SK-N-SH treated with all-trans-retinoic acid at 6 μM for 48 hours (cell line): ENCODE data around the gene IDH3G.
"Not testable (repeated sequence)": the region's sequence is repeated elsewhere in the genome, so short reads cannot be mapped to it uniquely, and the experiment has no call there.

Experiments
- ATAC-seq: fragments of 200-7000 bp; cut with Tn5 transposase; 3 replicates; pipeline ENCODE4 v1.9.1; 2020; ENCODE audit warnings: mild to moderate bottlenecking, moderate library complexity
- CSDC2 ChIP-seq: fragments of 250-450 bp; sonication (Bioruptor Pico); IDR thresholded peaks from 2 replicates; pipeline ENCODE4 v1.5.0; 2020; ENCODE audit warnings: mild to moderate bottlenecking, moderate library complexity
- GLIS3 ChIP-seq: fragments of 250-450 bp; sonication (Bioruptor Pico); IDR thresholded peaks from 2 replicates; pipeline ENCODE4 v1.5.0; 2020; ENCODE audit warnings: mild to moderate bottlenecking, moderate library complexity
- OSR1 ChIP-seq: fragments of 250-450 bp; sonication (Bioruptor Pico); IDR thresholded peaks from 2 replicates; pipeline ENCODE4 v1.8.0; 2022; ENCODE audit warnings: moderate library complexity, mild to moderate bottlenecking, inconsistent platforms
- PPARA ChIP-seq: fragments of 250-450 bp; sonication (Bioruptor Pico); IDR thresholded peaks from 2 replicates; pipeline ENCODE4 v1.5.0; 2020; ENCODE audit warnings: mild to moderate bottlenecking, borderline replicate concordance
- SNAI2 ChIP-seq: fragments of 250-450 bp; sonication (Bioruptor Pico); IDR thresholded peaks from 2 replicates; pipeline ENCODE4 v1.5.0; 2020; ENCODE audit warnings: mild to moderate bottlenecking, moderate library complexity
- TCF4 ChIP-seq: fragments of 250-450 bp; sonication (Bioruptor Pico); IDR thresholded peaks from 2 replicates; pipeline ENCODE4 v1.8.0; 2021; ENCODE audit warnings: mild to moderate bottlenecking, moderate library complexity, borderline replicate concordance
- ZC3H10 ChIP-seq: fragments of 250-450 bp; sonication (Bioruptor Pico); IDR thresholded peaks from 2 replicates; pipeline ENCODE4 v1.5.1; 2021; ENCODE audit warnings: mild to moderate bottlenecking, moderate library complexity
- ZFP30 ChIP-seq: fragments of 450-650 bp; formaldehyde crosslinking; IDR thresholded peaks from 2 replicates; pipeline ENCODE4 v1.5.0; 2022; ENCODE audit warnings: mild to moderate bottlenecking, moderate library complexity
- ZNF565 ChIP-seq: fragments of 450-650 bp; formaldehyde crosslinking; conservative IDR thresholded peaks from 2 replicates; pipeline ENCODE4 v1.5.0; 2020; ENCODE audit warnings: low read depth, mild to moderate bottlenecking, moderate library complexity
- ZNF70 ChIP-seq: fragments of 450-650 bp; formaldehyde crosslinking; IDR thresholded peaks from 2 replicates; pipeline ENCODE4 v1.5.0; 2020; ENCODE audit warnings: mild to moderate bottlenecking, moderate library complexity
- TF ChIP-seq, protein P1 (sequence below): fragments of 250-450 bp; sonication (Bioruptor Pico); IDR thresholded peaks from 2 replicates; pipeline ENCODE4 v1.8.0; 2020; ENCODE audit warnings: mild to moderate bottlenecking, moderate library complexity, borderline replicate concordance
- TF ChIP-seq, protein P2 (sequence below): fragments of 250-450 bp; sonication (Bioruptor Pico); IDR thresholded peaks from 2 replicates; pipeline ENCODE4 v1.5.1; 2021; ENCODE audit warnings: mild to moderate bottlenecking, moderate library complexity
- TF ChIP-seq, protein P3 (sequence below): fragments of 250-450 bp; sonication (Bioruptor Pico); IDR thresholded peaks from 2 replicates; pipeline ENCODE4 v1.5.1; 2020; ENCODE audit warnings: low read depth, mild to moderate bottlenecking, moderate library complexity
- TF ChIP-seq, protein P4 (sequence below): fragments of 250-450 bp; sonication (Bioruptor Pico); IDR thresholded peaks from 2 replicates; pipeline ENCODE4 v1.5.0; 2020; ENCODE audit warnings: mild to moderate bottlenecking, moderate library complexity
- TF ChIP-seq, protein P5 (sequence below): fragments of 250-450 bp; sonication (Bioruptor Pico); IDR thresholded peaks from 2 replicates; pipeline ENCODE4 v1.8.0; 2021; ENCODE audit warnings: low read depth, mild to moderate bottlenecking, moderate library complexity, borderline replicate concordance

The IDH3G gene

DNA sequence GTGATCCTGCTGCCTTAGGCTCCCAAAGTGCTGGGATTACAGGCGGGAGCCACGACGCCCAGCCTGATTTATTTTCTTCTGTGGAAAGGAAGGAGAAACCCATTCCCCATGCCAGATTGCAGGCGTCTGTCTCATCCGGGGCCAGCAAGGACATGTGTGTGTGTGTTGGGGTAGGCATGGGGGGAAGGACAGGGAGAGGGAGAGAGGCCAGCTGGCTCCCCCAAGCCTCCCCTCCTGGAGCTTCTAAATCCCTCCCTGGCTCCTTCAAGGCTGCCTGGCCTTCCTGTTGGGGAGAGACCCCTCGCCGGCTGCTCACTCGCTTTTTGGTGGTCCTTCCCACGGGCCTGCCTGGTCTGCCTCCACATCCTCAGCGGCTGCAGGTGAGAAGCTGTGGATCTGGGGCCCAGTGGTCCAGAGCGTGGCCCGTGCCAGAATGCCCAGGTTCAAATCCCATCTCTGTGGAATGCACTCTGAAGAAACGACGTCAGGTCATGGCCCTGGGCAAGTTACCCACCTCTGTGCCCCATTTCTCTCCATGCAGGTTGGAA is 31.5 kb downstream of the IDH3G start (continued):
- TF ChIP-seq, protein P1, sequence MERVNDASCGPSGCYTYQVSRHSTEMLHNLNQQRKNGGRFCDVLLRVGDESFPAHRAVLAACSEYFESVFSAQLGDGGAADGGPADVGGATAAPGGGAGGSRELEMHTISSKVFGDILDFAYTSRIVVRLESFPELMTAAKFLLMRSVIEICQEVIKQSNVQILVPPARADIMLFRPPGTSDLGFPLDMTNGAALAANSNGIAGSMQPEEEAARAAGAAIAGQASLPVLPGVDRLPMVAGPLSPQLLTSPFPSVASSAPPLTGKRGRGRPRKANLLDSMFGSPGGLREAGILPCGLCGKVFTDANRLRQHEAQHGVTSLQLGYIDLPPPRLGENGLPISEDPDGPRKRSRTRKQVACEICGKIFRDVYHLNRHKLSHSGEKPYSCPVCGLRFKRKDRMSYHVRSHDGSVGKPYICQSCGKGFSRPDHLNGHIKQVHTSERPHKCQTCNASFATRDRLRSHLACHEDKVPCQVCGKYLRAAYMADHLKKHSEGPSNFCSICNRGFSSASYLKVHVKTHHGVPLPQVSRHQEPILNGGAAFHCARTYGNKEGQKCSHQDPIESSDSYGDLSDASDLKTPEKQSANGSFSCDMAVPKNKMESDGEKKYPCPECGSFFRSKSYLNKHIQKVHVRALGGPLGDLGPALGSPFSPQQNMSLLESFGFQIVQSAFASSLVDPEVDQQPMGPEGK (CRISPR knock-in tag) = no peak

DNA sequence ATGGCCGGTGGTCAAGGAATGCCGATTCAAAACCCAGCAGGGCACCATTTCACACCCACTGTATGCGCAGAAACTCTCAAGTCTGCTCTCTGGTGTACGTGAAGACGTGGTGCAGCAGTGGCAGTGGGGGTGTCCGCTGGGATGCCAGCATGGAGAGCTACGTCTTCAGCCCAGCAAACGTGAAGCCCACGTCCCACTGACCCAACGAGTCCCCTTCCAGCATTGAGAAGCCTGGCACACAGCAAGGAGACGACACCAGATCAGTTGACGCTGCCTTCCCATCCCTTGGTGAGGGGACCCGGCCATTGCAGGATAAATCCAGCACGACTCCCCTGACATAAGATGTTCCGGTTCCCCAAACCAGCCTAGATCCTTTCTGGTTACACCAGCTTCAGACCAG is 32.3 kb downstream of the IDH3G start:
- no peak for TF ChIP-seq TCF4
- no peak for TF ChIP-seq GLIS3 (CRISPR knock-in tag)
- no peak for TF ChIP-seq SNAI2 (CRISPR knock-in tag)
- TF ChIP-seq OSR1 = no peak
- TF ChIP-seq ZC3H10 (CRISPR knock-in tag) = no peak
- TF ChIP-seq PPARA (CRISPR knock-in tag) = no peak
- no peak for ATAC-seq

DNA sequence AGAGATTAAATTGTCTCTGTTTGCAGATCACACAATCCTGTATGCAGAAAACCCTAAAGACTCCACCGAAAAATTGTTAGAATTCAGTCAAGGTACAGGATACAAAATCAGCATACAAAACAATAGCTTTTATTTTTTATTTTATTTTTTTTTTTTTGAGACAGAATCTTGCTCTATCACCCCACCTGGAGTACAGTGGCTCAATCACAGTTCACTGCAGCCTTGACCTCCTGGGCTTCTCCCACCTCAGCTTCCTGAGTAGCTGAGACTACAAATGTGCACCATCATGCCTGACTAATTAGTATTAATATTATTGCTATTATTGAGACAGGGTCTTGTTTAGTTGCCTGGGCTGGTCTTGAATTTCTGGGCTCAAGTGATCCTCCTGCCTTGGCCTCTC is 39.0 kb downstream of the IDH3G start:
- TF ChIP-seq ZNF70 (CRISPR knock-in tag) = no peak
- TF ChIP-seq ZNF565 (CRISPR knock-in tag) = no peak
- TF ChIP-seq GLIS3 (CRISPR knock-in tag) = no peak
- no peak for TF ChIP-seq ZFP30
- no peak for TF ChIP-seq CSDC2 (CRISPR knock-in tag)
- TF ChIP-seq, protein P2, sequence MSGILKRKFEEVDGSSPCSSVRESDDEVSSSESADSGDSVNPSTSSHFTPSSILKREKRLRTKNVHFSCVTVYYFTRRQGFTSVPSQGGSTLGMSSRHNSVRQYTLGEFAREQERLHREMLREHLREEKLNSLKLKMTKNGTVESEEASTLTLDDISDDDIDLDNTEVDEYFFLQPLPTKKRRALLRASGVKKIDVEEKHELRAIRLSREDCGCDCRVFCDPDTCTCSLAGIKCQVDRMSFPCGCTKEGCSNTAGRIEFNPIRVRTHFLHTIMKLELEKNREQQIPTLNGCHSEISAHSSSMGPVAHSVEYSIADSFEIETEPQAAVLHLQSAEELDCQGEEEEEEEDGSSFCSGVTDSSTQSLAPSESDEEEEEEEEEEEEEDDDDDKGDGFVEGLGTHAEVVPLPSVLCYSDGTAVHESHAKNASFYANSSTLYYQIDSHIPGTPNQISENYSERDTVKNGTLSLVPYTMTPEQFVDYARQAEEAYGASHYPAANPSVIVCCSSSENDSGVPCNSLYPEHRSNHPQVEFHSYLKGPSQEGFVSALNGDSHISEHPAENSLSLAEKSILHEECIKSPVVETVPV = no peak
- TF ChIP-seq, all 23 proteins: peak for 0
- no peak for ATAC-seq

DNA sequence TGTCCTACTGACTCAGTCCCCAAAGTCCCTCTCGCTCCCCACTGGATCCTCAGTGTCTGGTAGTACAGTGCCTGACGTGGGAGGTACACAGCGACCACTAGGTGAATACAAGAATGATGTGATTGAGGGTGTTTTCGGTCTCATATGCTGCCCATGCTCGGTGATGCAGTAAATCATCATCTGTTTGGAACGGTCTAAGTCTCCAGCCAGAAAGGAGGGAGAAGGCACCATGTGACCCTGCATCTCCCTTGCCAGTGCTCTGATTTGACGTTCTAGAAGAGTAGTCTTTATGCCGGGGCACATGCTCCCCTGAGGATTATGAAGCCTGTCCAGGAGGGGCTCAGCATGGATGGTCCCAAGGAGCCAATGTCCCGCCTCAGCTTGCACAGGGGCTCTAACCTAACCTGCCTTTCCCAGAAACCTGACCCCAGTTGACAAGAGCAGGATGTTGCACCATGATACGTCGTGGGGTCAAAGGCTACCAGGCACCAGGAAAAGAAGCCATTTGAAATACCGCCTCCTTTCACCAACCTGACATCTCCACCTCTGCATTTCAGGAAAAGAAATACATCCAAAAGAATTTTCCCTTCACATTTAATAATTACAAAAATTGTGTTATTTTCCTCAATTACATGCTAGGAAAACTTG is 43.9 kb downstream of the IDH3G start:
- ATAC-seq = no peak
- TF ChIP-seq, protein P3, sequence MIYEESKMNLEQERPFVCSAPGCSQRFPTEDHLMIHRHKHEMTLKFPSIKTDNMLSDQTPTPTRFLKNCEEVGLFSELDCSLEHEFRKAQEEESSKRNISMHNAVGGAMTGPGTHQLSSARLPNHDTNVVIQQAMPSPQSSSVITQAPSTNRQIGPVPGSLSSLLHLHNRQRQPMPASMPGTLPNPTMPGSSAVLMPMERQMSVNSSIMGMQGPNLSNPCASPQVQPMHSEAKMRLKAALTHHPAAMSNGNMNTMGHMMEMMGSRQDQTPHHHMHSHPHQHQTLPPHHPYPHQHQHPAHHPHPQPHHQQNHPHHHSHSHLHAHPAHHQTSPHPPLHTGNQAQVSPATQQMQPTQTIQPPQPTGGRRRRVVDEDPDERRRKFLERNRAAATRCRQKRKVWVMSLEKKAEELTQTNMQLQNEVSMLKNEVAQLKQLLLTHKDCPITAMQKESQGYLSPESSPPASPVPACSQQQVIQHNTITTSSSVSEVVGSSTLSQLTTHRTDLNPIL = no peak
- no peak for TF ChIP-seq SNAI2 (CRISPR knock-in tag)
- TF ChIP-seq, protein P4, sequence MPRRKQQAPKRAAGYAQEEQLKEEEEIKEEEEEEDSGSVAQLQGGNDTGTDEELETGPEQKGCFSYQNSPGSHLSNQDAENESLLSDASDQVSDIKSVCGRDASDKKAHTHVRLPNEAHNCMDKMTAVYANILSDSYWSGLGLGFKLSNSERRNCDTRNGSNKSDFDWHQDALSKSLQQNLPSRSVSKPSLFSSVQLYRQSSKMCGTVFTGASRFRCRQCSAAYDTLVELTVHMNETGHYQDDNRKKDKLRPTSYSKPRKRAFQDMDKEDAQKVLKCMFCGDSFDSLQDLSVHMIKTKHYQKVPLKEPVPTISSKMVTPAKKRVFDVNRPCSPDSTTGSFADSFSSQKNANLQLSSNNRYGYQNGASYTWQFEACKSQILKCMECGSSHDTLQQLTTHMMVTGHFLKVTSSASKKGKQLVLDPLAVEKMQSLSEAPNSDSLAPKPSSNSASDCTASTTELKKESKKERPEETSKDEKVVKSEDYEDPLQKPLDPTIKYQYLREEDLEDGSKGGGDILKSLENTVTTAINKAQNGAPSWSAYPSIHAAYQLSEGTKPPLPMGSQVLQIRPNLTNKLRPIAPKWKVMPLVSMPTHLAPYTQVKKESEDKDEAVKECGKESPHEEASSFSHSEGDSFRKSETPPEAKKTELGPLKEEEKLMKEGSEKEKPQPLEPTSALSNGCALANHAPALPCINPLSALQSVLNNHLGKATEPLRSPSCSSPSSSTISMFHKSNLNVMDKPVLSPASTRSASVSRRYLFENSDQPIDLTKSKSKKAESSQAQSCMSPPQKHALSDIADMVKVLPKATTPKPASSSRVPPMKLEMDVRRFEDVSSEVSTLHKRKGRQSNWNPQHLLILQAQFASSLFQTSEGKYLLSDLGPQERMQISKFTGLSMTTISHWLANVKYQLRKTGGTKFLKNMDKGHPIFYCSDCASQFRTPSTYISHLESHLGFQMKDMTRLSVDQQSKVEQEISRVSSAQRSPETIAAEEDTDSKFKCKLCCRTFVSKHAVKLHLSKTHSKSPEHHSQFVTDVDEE (CRISPR knock-in tag) = no peak
- TF ChIP-seq, protein P1 (CRISPR knock-in tag) = no peak
- TF ChIP-seq, protein P5, sequence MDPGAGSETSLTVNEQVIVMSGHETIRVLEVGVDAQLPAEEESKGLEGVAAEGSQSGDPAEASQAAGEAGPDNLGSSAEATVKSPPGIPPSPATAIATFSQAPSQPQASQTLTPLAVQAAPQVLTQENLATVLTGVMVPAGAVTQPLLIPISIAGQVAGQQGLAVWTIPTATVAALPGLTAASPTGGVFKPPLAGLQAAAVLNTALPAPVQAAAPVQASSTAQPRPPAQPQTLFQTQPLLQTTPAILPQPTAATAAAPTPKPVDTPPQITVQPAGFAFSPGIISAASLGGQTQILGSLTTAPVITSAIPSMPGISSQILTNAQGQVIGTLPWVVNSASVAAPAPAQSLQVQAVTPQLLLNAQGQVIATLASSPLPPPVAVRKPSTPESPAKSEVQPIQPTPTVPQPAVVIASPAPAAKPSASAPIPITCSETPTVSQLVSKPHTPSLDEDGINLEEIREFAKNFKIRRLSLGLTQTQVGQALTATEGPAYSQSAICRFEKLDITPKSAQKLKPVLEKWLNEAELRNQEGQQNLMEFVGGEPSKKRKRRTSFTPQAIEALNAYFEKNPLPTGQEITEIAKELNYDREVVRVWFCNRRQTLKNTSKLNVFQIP (CRISPR knock-in tag) = no peak

DNA sequence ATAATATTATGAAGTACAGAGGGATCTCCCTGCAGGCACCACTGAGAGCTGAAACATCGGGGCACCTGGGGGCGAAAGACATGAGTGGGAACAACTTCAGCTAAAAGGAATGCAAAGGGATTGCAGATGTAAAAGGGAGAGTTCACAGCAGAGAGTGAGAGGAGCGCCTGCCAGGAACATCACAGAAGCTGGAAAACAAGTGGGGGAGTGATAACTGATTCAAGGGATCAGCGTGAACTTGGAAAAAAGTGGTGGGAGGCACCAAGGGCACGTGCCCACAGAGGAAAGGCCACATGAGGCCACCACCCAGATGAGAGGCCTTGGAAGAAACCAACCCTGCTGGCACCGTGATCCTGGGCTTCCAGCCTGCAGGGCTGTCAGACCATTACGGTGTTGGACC is 45.2 kb downstream of the IDH3G start:
- not testable (repeated sequence) for ATAC-seq

DNA sequence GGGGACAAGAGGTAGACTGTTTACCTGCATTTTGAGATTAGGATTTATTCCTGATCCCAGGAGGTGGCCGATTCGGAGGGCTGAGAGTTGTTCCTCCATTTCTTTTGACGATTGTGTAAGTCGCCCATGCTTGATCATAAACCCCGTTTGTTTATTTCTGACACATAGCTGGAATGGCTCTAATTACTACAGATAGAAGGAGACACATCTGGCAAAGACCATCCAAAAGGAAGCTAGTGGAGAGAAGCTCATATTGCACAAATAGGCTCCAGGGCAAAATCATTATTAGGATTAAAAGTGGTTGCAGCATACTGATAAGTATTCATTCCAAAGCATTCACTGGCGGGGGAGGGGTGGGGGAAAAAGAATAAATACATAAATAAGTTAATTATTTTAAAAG is 47.2 kb downstream of the IDH3G start:
- ATAC-seq = not testable (repeated sequence)
